GM19351 (cell line): ENCODE data around the gene TRRAP.
"Not testable (repeated sequence)": the region's sequence is repeated elsewhere in the genome, so short reads cannot be mapped to it uniquely, and the experiment has no call there.

Experiments used
- ATAC-seq: cut with Tn5 transposase; IDR thresholded peaks from one replicate; pipeline ENCODE4 v1.9.1; 2021; ENCODE audit warnings: mild to moderate bottlenecking, moderate library complexity; ENCODE audit not compliant: unreplicated experiment

TRRAP gene

DNA sequence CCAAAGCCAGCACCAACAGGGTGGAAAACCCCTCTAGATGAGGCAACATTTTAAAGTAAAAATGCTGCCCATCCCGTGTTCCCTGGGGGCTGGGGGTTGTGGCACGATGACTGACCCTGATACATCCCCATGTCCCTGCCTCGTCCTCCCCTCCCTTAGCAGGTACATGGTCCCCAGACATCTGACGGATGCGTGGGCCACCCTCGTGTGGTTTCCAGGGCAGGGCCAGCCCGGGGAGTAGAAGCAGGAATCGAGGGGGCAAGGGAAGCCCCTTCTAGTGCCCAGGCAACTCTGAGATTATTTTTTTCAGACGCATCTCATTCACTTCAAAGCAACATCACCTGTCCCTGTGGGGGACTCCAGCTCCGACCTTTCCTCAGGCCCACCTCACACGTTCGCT, 12.0 kb upstream of the TRRAP start:
- ATAC-seq = no peak

DNA sequence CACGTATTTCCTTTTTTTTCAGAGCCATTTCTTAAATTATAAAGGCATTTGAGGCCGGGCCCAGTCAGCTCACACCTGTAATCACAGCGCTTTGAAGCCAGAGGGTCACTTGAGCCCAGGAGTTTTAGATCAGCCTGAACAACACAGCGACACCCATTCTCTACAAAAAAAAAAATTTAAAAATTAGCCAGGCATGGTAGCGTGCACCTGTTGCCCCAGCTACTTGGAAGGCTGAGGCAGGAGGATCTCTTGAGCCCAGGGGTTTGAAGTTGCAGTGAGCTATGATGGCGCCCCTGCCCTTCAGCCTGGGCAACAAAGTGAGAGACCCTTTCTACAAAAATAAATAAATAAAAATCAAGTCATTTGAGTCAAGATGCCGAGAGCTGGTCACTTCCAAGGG, 11.6 kb upstream of the TRRAP start:
- ATAC-seq = no peak

DNA sequence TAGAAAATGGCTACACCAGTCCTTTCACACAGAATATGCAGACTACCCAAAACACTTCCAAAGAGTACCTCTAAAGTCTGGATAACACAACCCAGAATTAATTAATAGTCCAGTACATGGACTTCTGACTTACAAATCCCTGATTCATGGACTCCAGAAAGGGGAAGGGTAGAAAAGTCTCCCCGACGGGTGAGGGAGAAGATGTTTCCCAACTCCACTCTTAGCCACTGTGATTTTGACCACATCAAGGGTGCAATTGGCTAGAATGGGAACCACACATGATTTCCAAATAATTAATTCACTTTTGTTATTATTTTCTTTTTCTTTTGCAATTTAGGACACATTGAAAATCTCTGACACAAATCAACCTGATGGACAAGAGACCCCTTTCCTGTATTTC, 9.9 kb upstream of the TRRAP start:
- ATAC-seq = no peak

DNA sequence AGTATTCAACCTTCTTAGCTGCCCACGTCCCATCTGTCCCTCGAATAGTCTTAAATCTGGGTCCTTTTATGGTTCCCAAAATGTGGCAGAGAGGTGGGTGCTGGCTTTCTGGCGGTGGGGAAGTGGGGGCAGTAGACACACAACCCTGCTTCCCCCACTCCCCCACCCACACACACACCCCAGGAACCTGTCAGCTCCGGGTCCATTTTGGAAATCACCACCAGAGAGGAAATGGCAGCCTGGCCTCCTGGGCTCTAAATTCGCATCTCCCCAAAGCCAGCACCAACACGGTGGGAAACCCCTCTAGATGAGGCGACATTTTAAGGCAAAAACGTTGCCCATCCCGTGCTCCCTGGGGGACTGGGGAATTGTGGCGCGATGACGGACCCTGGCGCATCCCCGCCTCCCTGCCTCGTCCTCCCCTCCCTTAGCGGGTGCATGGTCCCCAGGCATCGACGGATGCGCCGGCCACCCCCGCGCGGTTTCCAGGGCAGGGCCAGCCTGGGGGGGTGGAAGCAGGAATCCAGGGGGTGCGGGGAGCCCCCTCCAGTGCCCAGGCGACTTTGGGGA, 9.2 kb upstream of the TRRAP start:
- no peak for ATAC-seq

DNA sequence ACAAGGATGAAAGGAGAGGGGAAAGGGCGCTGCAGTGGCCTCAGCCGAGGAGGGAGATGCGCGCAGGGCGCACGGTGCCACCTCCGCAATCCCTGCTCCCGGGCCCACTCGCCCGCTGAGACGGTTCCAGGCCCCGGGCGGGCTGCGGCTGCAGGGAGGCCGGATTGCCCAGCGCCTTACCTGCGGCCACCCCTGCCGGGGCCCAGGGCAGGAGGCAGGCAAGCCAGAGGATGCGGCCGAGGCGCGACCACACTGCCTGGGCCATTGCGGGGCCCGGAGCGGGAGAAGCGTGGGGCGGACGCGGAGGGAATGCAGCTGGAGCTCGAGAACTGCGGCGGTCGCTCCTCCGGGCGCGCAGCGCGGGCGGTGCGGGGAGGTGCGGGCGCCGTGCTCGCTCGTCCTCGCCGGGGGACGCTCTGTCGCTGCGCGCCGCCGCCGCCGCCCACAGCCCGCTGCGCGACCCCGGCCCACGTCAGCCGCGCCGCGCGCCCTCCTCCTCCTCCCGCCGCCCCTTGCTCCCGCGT, 8.7 kb upstream of the TRRAP start, which contains the start of gene TMEM130:
Gene TMEM130 (minus strand): TSS at position 418 of the 524 bp plus-strand sequence. CDS start 153 bp downstream, at position 265.
- no peak for ATAC-seq

DNA sequence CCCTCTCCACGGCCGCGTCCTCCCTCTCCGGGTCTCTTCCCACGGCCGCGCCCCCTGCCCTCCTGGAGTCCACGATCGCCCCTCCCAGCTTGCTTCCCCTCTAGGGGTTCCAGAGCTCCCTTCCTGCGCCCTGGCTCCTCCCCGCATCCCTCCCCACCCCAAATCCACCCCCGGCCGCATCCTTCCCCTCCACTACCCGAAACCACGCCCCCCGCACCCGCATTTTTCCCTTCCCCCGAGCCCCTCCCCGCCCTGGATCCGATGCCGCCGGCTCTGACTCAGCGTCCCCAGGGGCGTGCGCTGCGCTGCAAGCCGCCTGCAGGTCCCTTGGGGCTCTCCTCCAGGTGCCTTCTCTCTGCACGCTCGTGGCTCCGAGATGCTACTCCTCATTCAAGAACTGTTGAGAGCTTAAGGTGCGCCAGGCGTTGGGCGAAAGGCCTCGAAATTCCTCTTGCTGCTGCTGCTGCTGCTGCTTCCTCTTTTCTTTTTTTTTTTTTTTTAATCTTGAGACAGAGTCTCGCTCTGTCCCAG, 8.1 kb upstream of the TRRAP start:
- ATAC-seq = peak; percentile 78

DNA sequence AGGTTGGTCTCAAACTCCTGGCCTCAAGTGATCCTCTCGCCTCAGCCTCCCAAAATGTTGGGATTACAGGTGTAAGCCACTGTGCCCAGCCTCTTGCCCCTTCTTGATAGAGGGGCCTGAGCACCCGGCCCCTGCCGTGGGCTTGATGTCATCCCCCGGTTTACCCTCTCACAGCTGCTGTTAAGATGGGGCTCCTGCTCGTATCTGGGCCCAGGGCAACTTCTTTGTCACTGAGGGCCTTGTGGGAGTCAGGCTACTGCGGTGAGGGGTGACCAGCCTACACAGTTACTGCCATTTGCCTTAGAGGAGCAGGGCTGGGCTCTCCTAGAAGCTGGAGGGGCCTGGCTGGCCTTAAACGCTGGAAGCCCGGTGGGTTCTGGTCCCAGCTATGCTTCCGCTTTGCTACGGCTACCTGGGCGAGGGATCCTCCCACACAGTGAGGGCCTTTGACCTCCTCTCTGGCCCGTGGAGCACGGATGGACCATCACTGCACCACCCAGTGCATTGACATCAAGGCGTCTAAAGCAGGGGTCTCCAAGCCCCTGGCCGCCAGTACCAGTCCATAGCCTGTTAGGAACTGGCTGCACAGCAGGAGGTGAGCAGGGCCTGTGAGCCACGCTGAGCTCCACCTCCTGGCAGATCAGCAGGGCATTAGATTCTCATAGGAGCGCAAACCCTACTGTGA, 7.4 kb upstream of the TRRAP start:
- ATAC-seq = no peak

DNA sequence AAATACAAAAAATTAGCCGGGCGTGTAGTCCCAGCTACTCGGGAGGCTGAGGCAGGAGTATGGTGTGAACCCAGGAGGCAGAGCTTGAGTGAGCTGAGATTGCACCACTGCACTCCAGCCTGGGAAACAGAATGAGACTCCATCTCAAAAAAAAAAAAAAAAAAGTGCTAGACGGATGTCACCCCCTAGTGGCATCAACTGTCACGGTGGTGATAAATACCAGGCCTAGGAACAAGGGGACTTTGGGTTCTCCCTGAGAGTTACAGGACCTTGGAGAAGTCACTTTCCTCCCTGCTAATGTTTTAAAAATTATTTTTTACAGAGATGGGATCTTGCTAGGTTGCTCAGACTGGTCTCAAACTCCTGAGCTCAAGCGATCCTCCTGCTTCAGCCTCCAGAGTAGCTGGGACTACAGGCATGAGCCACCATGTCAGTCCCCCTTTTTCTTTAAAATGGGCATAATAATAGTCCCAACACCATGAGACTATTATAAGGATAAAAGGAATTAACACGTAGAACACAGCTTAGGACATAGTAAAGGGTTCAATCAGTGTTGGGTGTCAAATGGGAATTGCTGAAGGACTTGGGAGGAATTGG, 5.9 kb upstream of the TRRAP start:
- no peak for ATAC-seq

DNA sequence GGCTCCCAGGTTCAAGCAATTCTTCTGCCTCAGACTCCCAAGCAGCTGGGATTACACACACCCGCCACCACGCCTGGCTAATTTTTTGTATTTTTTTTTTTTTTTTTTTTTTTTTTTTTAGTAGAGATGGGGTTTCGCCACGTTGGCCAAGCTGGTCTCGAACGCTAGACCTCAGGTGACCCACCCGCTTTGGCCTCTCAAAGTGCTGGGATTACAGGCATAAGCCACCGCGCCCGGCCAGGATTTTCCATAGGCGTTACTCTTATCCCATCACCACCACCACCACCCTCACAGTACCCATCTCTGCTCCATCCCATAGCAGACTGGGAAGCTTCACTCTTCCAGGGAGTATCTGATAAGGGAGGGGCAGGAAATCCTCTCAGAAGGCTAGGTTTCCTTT, 4.7 kb upstream of the TRRAP start:
- not testable (repeated sequence) for ATAC-seq

DNA sequence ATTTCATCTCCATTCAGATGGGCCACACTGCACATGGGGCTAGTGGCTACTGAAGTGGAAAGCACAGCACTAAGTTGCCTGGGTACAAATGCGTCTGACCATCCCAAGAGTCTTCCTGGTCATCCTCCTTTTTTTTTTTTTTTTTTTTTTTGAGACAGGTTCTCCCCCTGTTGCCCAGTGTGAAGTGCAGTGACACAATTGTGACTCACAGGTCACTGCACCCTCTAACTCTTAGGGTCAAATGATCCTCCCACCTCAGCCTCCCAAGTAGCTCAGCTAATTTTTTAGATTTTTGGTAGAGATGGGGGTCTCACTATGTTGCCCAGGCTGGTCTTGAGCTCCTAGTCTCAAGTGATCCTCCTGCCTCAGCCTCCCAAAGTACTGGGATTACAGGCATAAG, 3.4 kb upstream of the TRRAP start:
- ATAC-seq = no peak

DNA sequence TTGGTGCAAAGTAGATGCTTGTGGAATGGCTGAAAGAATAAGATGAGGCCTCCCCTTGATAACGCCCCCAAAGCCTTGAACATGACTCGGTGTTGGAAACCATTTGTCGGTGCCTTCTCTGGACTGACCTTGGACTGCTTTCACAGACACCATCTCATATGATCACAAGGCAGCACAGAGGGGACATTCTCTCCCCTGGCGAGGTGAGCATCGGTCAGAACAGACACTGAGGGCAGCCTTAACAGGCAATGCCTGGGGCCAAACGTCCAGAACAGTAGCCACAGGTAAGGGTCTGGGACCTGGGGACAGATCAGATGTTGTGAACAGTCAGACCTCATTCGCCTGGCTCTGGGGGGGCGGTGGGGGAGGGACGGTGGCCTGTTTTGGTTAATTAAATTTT, 2.8 kb upstream of the TRRAP start:
- no peak for ATAC-seq

DNA sequence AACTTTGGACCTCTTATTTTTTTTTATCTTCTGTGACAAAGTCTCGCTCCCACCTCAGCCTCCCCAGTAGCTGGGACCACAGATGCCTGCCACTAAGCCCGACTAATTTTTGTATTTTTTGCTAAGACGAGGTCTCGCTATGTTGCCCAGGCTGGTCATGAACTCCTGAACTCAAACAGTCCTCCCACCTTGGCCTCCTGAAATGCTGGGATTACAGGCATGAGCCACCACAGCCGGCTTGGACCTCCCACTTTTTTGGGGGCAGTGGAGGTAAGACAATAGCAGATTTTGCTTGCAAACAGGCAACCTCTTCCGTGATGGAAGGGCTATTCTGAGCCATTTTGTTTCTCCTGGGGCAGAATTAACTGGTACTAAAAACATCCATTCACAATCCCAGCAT, 1.2 kb upstream of the TRRAP start:
- ATAC-seq = no peak

DNA sequence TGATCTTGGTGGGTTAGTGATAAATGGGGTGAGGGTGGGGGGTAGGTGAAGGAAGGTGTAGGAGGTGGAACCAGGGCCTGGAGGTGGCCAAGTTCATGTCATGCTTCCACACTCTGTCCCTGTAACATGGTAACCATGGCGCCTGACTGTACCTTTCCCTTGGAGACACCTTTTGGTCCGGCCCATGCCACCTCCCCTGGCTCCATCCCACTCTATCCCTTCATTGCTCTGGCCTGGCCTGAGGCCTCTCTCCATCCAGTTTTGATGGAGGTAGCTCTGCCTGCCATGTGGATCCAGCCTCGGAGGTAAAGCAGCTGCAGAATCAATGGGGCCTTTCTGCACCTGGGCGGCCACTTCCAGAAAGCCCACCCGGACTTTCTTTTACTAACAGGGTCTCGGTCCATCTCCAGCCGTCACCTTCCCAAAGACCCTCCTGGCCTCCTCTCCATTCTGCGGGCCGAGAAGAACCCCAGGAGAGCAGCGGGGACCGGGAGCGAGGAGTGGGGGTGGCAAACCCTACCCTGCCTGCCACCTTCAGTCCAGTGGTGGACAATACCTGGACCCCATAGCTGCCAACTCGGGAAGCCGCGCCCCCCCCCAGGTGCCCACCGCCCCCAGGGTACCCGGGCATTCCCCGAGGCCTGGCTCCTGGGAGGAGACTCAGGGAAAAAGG, 504 bp upstream of the TRRAP start:
- ATAC-seq = no peak

DNA sequence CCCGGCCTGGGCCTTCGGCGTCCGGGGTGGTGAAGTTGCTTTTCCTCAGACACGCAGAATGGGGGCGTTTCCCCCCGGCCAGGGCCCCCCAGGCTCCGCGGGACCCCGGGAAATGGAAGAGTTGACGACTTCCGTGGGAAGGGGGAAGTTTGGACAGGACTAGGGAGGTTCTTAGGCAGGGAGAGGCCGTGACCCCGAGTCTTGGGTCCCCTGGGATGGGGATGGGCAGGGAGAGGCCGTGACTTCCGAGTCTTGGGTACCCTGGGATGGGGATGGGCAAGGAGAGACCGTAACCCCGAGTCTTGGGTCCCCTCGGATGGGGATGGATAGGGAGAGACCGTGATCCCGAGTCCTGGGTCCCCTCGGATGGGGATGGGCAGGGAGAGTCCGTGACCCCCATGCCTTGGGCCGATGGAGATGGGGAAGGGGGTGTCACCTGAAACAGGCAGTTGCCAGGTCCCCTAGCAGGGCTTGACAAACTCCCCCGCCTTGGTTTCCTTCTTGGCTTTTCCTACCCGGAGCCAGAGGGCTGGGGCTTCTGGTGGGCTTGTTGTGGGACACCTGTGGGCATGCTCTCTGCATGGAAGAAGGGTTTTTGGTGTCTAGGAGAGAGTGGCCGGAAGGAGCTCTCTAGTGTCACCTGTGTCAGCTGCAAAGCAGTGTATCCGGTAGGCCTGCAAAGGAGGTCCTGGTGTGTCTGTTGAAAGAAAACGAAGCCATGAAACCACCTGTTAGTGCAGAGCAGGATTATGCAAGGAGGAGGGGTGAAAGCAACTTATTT, 1.1 kb downstream of the TRRAP start:
- peak; percentile 84 for ATAC-seq

DNA sequence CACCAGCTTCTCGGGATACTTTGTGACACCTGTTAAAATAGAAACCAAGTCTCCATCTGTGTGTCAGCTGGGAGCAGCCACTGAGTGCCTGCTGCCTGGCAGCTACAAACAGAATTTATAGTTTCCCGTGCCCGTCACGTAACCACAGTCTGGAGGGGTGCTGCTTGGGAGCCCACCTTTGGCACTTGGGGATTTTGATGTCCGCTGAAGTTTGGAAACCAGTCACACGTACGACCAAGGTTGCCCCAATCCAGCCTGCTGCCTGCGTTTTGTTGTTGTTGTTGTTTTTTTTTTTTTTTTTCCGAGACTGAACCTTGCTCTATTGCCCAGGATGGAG, 1.6 kb downstream of the TRRAP start:
- no peak for ATAC-seq

DNA sequence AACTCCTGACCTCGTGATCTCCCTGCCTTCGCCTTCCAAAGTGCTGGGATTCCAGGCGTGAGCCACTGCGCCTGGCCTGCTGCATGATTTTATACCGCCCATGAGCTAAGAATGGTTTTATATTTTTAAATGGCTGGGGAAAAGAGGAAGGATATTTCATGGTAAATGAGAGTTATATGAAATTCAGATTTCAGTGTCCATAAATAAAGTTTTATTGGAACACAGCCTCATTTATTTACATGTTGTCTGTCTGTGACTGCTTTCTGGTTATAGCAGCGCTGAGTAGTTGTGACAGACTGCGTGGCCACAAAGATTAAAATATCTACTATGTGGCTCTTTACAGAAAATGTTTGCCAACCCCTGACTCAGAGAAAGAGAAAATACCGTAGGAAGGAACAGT, 2.2 kb downstream of the TRRAP start:
- ATAC-seq = no peak

DNA sequence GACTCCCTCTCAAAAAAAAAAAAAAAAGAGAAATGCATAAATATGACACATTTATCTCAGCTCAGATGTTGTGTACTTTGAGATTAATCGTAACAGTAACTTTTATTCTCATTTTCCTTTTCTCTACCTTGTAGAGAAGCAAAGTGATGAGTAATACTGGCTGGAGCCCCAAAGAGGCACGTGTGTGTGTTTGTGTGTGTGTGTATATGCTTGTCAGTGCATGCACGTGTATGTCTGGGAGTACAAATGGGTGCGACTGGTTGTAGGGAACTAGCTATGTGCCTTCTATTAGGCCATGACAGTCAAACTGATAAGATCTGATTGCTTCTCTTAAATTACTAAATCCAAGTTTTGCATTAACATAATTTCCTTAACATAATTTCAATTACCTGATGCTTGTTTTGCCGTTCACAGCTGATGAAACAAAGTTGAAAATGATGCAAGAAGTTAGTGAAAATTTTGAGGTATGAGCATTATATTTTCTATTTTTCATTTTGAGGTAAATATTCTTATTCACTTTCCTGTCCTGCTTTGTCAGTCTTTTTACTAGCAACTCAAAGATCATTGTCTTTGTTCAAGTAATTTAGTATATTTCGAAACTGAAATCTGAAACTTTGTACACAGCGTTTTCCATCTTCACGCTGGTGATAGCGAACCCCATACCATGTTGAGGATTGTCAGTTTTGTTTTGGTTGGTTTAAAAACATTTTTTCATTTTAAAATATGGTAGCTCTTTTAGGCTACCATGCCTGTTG, 3.4 kb downstream of the TRRAP start:
- ATAC-seq = no peak

DNA sequence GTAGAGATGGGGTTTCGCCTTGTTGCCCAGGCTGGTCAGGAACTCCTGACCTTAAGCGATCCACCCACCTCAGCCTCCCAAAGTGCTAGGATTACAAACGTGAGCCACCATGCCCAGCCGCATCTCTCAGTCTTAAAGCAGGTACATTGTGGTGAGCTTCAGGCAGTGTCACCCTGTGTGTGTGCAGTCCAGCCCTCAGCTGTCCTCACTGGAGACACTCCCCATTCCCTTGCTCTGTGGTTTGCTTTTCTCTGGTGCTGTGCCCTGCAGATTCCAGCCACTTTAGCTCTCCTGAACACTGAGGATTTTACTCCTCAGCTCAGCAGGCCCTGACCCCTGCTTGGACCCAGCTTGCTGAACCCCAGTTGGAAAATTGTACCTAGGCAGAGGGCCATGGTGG, 6.1 kb downstream of the TRRAP start:
- ATAC-seq = no peak

DNA sequence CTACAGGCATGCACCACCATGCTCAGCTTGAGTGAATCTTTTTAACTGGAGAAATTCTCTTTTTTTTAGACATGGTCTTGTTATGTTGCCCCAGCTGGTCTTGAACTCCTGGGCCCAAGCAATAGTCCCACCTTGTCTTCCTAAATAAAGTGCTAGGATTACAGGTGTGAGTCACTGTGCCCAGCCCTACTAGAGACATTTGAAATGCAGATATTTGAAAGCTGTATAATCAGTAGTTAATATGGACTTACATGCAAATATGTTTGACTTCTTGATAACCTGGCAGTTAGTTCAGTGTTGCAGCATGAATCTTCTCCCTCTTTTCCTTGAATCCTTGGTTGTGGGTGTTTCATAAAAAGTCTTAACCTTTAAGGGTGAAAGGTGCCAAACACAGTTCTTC, 8.7 kb downstream of the TRRAP start:
- no peak for ATAC-seq

DNA sequence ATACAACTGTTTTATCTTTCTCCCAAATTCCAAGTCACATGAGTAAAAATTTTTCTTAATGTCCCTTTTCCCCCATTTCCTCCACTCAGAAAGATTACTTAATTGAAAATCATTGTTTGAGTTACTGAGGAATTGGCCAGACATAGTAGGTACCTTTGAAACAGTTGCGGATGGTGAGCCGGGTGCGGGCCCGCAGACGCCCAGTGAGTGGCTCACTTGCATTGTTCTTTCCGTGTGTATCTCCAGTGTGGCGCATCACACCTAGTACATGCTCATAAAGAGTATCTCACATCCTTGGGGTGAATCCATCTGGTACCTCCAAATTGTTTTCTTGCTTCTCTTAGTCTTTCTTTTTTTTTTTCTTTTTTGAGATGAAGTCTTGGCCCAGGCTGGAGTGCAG, 14.3 kb downstream of the TRRAP start:
- no peak for ATAC-seq
